WTC11 (cell line): Measurements from ENCODE around the gene ACIN1. TPM values are rescaled to one million over a fixed set of nuclear protein-coding genes. Genes with fewer than 3 reads are reported as not detected.

Experiments
- CREM ChIP-seq: sonication (generic); formaldehyde crosslinking; IDR thresholded peaks from 2 replicates; pipeline ENCODE4 v1.8.1; 2022; ENCODE audit warnings: mild to moderate bottlenecking, missing genetic modification reagents, moderate library complexity
- E2F1 ChIP-seq: sonication (generic); formaldehyde crosslinking; IDR thresholded peaks from 2 replicates; pipeline ENCODE4 v1.8.0; 2022; ENCODE audit warnings: mild to moderate bottlenecking, missing genetic modification reagents
- JAZF1 ChIP-seq: fragments of 250-450 bp; sonication (Bioruptor Pico); IDR thresholded peaks from 2 replicates; pipeline ENCODE4 v1.9.0; 2021; ENCODE audit warnings: moderate library complexity, mild to moderate bottlenecking, inconsistent platforms
- NR3C1 ChIP-seq: sonication (generic); formaldehyde crosslinking; conservative IDR thresholded peaks from 2 replicates; pipeline ENCODE4 v1.8.1; 2023; ENCODE audit warnings: low read depth, mild to moderate bottlenecking, missing genetic modification reagents
- PRDM15 ChIP-seq: sonication (generic); formaldehyde crosslinking; IDR thresholded peaks from 2 replicates; pipeline ENCODE4 v1.8.0; 2022; ENCODE audit warnings: missing genetic modification reagents
- ZNF317 ChIP-seq: sonication (generic); formaldehyde crosslinking; IDR thresholded peaks from 2 replicates; pipeline ENCODE4 v1.8.1; 2023; ENCODE audit warnings: low read depth, mild to moderate bottlenecking, moderate library complexity, missing genetic modification reagents, borderline replicate concordance
- total RNA-seq: library from RNA; stranded (reverse); gene quantifications from 3 replicates; pipeline ENCODE4 v1.2.3, GENCODE V29; 2021

ACIN1 gene
- total RNA-seq, 1 experiment from 2014 or later, result 229 TPM

GRCh38 chr14:23008831-23009230 lies 86.1 kb downstream of the ACIN1 start (continued):
- TF ChIP-seq PRDM15 (CRISPR knock-in tag) (no peak), JAZF1 (no peak), CREM (CRISPR knock-in tag) (no peak), NR3C1 (CRISPR knock-in tag) (no peak), E2F1 (CRISPR knock-in tag) (no peak), ZNF317 (no peak)
- TF ChIP-seq, all 79 proteins: peak for 0

Other genes starting within 250 kb of the ACIN1 start
- 18.4 to 24.0 TPM (median 19.0 TPM) in 3 replicates for gene LRP10, start 223.4 kb downstream of the ACIN1 start, total RNA-seq
- 1.1 to 1.5 TPM (median 1.5 TPM) in 3 replicates for gene REM2, start 211.9 kb downstream of the ACIN1 start, total RNA-seq
- 42.4 to 49.4 TPM (median 47.4 TPM) in 3 replicates for gene RBM23, start 176.0 kb downstream of the ACIN1 start, total RNA-seq
- gene PRMT5, start 165.8 kb downstream of the ACIN1 start, total RNA-seq, result 119 to 124 TPM (median 123 TPM) in 3 replicates
- 52.4 to 57.6 TPM (median 53.5 TPM) in 3 replicates for gene HAUS4, start 138.0 kb downstream of the ACIN1 start, total RNA-seq
- 28.8 to 35.8 TPM (median 33.8 TPM) in 3 replicates for gene AJUBA, start 112.6 kb downstream of the ACIN1 start, total RNA-seq
- 8.1 to 12.8 TPM (median 11.9 TPM) in 3 replicates for gene C14orf93, start 85.0 kb downstream of the ACIN1 start, total RNA-seq
- gene PSMB5, start 60.2 kb downstream of the ACIN1 start, total RNA-seq, result 200 to 224 TPM (median 203 TPM) in 3 replicates
- not detected in 3 replicates for gene PSMB11, start 52.9 kb downstream of the ACIN1 start, total RNA-seq
- gene CDH24, start 37.6 kb downstream of the ACIN1 start, total RNA-seq, result 17.9 to 18.8 TPM (median 18.8 TPM) in 3 replicates
- gene C14orf119, start 369 bp upstream of the ACIN1 start, total RNA-seq, result 67.8 to 81.3 TPM (median 71.3 TPM) in 3 replicates
- 0.07 to 0.11 TPM in 2 of 3 replicates, not detected in the other for gene CIROP, start 9.9 kb upstream of the ACIN1 start, total RNA-seq
- not detected in 3 replicates for gene CEBPE, start 24.1 kb upstream of the ACIN1 start, total RNA-seq
- gene SLC7A8, start 88.5 kb upstream of the ACIN1 start, total RNA-seq, result 200 to 207 TPM (median 201 TPM) in 3 replicates
- 0.27 to 0.55 TPM (median 0.46 TPM) in 3 replicates for gene RNF212B, start 142.8 kb upstream of the ACIN1 start, total RNA-seq
- 9.4 to 10.7 TPM (median 10.1 TPM) in 3 replicates for gene HOMEZ, start 191.0 kb upstream of the ACIN1 start, total RNA-seq
- gene PPP1R3E, start 207.7 kb upstream of the ACIN1 start, total RNA-seq, result 4.1 to 7.4 TPM (median 5.9 TPM) in 3 replicates
- gene BCL2L2, start 211.7 kb upstream of the ACIN1 start, total RNA-seq, result 15.5 to 18.2 TPM (median 16.9 TPM) in 3 replicates
- gene PABPN1, start 226.3 kb upstream of the ACIN1 start, total RNA-seq, result 290 to 321 TPM (median 295 TPM) in 3 replicates